NCI-H2081 (cell line): Measurements from ENCODE around the gene STX17.
"Not testable (repeated sequence)": the region's sequence is repeated elsewhere in the genome, so short reads cannot be mapped to it uniquely, and the experiment has no call there.

Experiments used
- DNase-seq, 2 experiments: peaks; one replicate each; lab custom pipeline; 2025; lab: John Stamatoyannopoulos, UW

The STX17 gene

DNA sequence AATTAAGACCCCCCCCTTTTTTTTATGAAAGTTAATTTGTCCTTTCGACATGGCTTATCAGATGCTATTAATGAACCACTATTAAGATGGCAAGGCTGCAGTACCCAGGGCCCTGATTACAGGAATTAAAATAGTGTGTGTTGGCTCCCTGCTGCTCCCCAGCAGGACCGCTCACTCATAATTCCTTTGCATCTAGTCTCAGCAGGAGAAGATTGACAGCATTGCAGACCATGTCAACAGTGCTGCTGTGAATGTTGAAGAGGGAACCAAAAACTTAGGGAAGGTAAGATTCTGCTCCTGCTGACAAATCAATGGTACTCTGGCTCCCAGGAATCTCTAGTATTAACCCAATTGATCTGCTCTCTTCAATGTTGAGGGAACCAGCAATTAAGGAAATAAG is 61.0 kb downstream of the STX17 start:
- no peak for DNase-seq

DNA sequence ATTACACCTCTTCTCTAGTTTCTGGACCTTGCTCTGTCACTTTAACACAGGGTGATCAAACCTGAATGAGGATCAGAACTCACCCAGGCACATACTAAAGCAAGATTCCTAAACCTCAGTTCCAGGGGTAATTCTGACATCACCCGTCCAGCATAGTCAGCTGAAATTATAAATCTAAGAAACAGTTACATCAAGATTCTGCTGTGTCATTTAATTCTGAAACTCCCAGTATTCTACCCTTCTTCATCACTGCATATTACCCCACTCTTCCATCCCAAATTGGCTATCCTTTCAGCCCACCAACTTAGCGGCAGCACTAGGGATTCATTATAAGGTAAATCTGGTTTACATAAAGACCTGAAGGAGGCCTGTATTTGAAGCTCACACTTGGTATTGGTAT is 64.0 kb downstream of the STX17 start:
- DNase-seq = no peak

DNA sequence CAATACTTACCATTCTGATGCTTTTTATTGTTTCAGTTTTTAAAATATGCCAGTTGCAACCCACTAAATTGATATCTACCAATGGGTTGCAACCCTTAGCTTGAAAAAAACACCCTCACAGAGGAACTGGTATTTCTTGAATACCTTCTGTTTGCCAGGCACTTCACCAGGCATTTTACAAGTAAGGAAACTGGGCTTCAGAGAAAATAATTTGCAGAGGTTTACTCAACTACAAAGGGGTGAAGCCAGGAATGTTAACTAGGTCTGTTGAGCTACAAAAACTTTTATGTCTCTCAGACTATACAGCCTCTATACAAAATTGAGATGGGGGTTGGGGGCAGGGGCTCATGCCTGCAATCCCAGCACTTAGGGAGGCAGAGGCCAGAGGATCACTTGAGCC is 65.0 kb downstream of the STX17 start:
- DNase-seq = no peak

DNA sequence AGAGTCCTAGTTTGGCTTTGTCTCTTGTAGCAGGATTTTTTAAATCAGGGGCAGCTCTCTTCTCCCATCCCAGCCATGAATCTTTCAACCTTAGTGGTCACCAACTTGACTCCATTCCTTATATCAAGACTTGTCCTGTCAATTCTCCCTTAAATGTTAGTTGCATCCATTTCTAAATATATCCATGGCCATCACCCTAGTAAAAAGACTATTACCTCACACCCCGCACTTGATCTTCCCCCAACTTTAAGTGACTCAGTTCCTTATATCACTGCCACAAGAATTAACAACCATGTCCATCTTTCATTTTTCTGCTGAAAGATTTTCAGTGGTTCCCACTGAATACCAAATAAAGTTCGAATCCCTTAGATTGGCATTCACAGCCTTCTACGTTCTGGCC is 67.0 kb downstream of the STX17 start:
- DNase-seq = no peak

DNA sequence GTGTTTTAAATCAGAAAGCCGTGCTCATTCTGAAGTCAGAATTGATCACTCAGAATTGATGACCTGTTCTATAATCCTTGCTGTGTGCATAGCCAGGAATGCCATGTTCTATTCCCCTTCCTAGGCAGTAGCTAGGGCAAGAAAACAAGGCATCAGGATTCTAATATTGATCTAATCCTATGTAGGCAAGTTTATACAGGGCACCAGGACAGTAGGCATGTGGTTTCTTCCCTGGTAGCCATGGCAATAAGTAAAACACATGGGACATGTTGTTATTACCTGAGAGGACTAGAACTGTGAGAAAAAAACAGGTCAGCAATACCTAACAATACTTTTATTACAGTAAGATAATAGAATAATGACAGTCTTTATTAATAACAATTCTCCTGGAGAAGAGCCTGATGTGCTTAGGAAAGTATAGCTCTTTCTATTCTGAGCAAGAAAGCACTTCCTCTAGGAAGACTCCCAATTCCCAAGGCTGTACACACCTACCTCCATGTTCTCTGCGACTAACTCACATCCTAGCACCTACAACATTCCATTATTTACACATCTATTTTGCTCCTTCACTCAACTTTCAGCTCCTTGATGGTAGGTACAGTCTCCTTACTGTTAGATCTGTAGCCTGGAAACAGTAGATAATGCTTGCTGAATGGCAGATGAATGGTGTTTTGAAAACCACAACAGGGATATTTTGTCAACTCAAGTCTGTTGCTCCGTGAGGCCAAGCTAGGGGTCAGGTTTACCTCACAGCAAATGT is 70.8 kb downstream of the STX17 start:
- no peak for DNase-seq

DNA sequence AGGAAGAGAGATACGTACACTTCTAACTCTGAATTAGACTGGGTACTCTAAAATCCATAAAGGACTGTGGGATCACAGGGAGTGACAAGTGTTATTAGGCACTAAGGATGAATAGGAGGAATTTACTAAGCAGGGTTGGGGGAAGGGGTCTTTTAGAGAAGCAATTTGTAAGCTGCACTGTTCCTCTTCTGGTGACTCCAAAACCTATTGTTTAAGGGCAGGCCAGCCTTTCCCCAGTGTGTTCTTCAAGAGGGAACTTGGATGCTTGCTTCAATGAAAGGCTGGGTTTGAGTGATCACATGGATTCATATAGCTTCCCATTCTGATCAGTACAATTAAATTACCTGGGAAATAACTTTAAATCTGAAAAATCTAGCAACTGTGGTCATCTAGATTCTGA is 71.8 kb downstream of the STX17 start:
- DNase-seq = no peak

DNA sequence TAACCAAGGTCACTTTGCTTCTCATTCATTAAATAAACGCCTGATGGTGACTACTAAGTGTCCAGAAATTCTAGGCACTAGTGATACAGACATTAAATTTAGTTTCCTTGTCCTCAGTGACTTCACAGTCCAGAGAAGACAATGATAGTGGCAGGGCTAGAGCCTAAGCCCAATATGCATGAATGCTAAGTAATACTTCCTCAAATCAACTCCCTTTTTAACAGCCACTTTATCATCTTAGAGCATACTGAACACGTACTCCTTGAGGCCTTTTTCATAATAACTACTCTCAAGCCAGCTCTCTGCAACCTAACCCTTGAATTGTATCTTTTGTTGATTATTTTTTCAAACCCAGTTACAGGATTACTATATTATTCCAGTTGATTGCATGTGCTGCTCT is 74.1 kb downstream of the STX17 start:
- no peak for DNase-seq

DNA sequence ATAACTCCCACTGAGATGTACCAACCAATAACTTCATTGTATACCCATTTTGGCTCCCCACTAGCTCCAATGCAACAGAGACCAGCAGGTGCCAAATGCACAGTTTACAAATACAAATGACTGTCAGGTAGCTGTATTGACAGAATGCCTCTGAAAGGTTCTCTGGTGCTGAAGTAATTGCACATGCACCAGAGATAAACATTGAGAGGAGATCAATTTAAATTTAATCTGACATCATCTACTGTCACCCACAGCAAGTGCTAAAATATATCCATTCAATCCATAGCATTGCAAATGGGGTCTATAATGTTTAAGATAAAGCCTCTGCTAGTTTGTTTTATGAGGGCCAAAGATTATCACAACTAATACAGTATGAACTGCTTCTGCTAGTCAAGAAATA is 80.2 kb downstream of the STX17 start:
- peak; percentile 29 to 75 for DNase-seq

DNA sequence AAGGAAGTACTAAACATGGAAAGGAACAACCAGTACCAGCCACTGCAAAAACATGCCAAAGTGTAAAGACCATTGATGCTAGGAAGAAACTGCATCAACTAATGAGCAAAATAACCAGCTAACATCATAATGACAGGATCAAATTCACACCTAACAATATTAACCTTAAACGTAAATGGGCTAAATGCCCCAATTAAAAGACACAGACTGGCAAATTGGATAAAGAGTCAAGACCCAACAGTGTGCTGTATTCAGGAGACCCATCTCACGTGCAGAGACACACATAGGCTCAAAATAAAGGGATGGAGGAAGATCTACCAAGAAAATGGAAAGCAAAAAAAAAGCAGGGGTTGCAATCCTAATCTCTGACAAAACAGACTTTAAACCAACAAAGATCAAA is 84.1 kb downstream of the STX17 start:
- DNase-seq = not testable (repeated sequence)

DNA sequence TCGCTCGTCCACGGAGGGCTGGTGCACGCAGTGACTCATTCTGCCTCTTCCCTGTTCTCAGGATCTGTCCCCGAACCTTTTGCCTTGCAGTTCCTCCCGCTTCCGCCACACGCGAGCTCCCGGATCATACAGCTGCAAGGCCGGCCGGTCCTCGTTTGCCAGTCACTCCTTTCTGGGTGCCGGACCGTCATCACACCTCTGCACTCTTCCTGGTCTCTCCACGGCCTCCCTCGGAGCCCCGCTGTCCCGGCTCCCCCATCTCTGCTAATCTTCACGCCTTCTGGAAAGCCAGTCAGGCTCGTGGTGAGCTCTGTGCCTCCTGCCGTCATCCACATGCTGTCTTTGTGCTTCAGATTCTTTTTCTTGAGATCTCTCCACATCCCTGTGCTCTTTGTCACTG is 91.8 kb downstream of the STX17 start:
- no peak for DNase-seq

DNA sequence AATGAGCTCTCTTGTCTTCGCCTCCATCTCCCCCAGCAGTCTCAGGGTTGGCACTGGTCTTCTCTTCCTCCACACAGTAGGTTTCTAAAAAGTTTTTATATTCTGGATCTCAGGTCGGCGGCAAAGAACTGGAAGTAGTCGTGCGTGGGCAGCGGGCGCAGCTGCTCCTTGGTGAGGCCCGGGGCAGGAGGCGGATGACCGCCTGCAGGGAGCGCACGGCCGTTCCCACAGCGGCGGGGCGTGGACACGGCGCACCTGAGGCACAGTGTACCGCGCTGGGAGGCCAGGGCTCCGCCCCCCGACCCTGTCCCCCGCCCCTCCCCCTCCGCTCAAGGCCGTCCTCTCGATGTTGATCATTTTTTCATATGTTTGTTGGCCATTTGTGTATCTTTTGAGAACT is 92.4 kb downstream of the STX17 start:
- no peak for DNase-seq

DNA sequence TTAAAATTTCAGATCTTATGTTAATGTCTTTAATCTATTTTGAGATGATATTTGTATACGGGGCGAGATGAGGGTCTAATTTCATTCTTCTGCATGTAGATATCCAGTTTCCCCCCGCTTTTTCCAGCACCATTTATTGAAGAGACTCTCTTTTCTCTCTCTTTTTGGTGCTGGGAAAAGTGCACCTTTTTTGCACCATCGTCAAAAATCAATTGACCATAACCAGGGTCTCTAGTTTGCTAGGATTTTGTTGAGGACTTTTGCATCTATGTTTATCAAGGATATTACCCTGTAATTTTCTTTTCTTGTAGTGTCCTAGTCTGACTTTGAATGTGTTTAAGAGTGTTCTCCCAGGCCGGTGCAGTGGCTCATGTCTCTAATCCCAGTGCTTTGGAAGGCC is 93.3 kb downstream of the STX17 start:
- no peak for DNase-seq

DNA sequence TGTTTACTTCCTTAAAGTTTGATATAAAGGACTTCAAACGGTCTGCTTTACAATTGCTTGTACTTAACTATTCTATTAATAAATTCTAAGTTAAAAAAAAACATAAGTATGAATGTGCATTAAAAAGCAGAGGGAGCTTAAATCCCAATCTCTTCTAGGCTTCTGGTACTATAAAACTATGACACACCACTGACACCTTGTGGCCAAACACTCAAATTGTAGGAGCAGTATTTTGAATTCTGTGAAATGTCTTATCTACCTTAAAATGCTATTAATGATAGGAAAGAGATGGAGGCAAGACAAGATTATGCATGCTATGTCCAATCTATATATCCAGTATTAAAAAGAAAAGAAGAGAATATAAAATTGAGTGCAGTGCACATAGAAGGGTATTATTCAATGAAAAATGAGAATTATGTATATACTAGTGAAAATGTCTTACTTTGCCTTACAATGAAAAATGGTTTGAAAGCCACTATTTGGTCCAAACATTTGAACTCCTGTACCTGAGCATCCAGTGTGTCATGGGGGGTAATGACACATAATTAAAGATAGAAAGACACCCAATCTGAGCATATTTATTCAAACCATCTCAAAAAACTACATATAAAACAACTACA is 104.7 kb downstream of the STX17 start:
- DNase-seq = peak; percentile 49 to 65

DNA sequence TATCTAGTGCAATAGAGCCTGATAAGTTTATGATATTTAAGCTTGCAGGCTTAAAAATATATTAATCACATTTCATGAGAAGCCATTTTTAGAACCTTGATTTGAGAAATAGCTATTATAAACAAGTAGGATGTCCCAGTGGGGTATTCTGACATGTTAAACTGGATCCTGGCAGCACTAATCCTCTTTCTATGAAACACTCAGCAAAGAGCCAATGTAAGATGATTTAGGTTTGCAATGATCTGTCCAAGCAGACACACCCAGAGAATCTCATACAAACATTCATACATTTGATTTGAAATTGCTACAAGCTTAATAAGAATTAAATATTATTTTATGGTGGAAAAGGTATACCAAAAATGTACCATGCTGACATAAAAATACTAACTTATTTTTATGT is 105.8 kb downstream of the STX17 start:
- no peak for DNase-seq

DNA sequence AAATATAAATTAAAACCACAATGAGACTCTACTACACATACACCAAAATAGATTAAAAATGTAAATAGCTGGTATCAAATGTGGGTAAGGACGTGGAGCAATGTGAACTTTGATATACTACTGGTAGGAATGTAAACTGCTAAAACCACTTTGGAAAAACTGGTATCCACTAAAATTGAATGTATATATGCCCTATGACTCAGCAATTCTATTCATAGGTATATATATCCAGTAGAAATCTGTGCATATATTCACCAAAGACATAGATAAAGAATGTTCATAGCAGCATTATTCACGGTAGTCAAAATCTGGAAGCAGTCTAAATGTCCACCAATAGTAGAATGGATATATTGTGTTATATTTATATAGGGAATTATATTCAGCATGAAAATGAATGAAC is 107.1 kb downstream of the STX17 start:
- no peak for DNase-seq

DNA sequence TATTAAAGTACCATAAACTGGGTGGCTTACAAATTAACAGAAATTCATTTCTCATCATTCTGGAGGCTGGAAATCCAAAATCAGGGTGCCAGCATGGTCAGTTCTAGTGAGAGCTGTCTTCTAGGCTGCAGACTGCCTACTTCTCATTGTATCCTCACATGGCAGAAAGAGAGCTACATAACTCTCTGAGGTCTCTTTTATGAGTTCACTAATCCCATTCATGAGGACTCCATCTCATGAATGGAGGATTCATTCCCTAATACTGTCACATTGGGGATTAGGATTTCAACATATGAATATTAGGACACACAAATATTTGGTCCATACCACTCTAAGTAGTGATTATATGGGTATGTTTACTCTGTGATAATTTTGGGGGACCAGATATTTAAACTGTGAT is 108.4 kb downstream of the STX17 start:
- DNase-seq = no peak

DNA sequence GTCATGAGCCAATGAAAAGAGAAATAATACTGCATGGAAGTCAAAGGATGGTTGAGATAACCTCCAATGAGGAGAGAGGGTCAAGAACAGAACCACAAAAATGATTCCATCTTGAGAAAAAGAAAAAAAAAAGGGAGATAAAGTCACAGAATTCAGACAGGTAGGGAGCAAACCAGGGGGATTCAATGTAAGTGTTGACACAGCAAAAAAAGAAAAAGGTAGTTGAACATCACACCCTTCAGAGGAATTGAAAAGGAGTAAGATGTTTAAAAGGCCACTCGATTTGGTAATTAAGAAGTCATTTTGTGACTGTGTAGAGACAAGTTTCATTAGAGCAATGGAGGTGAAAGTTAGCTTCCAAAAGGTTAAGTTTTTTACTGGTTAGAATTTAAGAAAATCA is 113.1 kb downstream of the STX17 start:
- no peak for DNase-seq
